Measurements from ENCODE around the gene TCL1A. TPM values are rescaled to one million over a fixed set of nuclear protein-coding genes. Genes with fewer than 3 reads are reported as not detected.

TCL1A gene
- total RNA-seq, 1 donor from 2014 or later: not detected

DNA sequence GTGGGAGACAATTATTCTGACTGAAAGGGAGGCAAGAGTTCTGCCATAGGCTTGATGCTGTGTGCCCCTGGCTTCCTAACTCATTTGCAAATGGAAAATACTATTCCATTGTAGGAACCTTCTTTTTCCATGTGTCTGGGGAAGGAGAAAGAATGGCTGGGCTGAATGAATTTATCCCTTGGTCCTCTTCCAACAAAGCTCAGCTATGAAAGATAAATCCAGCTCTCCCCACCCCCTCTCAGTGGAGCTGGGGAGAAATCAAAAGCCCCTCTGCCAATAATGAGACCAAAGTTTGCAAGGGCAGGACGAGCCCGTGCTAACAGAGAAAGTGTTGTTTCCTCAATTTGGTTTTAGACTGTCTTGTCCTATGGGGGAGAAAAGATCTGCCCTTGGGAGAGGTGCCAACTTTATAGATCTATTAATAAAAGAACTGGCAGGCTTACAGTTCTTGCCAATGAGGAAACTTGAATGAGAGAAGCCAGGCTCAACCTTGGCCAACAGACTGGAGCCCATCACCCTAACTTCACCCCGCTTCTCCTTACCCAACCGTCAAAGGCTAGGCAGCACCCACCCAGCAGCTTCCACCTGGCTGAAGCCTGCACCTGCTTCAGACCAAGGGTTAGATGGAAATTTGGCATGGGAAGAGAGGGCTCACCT is 36.6 kb downstream of the TCL1A start:
- no peaks in the 10 kb centered on the region for H3K79me2 ChIP-seq (ENCODE audit: insufficient read depth, low read length)
- H3K9me3 ChIP-seq (ENCODE audit: insufficient read depth, low read depth, low read length): no peaks in the 10 kb centered on the region
- no peaks in the 10 kb centered on the region for H4K20me1 ChIP-seq (ENCODE audit: insufficient read depth, low read length)
- H3K36me3 Mint-ChIP-seq (ENCODE audit: low read depth, unreplicated experiment): no peaks in the 10 kb centered on the region
- H3K4me3 ChIP-seq (ENCODE audit: insufficient read depth, low read depth, low read length): no peak overlapping the region
- H3K27me3 Mint-ChIP-seq (ENCODE audit: low read depth, unreplicated experiment): peaks cover 15% of the 10 kb centered on the region
- no peaks in the 10 kb centered on the region for H3K27me3 ChIP-seq (ENCODE audit: insufficient read depth, low read length)
- no peak overlapping the region for H2AFZ ChIP-seq (ENCODE audit: low read depth, low read length)
- no peak overlapping the region for H3K4me3 Mint-ChIP-seq (ENCODE audit: unreplicated experiment)
- no peak overlapping the region for H3K27ac ChIP-seq (ENCODE audit: low read depth, low read length)
- TF ChIP-seq, protein P1, sequence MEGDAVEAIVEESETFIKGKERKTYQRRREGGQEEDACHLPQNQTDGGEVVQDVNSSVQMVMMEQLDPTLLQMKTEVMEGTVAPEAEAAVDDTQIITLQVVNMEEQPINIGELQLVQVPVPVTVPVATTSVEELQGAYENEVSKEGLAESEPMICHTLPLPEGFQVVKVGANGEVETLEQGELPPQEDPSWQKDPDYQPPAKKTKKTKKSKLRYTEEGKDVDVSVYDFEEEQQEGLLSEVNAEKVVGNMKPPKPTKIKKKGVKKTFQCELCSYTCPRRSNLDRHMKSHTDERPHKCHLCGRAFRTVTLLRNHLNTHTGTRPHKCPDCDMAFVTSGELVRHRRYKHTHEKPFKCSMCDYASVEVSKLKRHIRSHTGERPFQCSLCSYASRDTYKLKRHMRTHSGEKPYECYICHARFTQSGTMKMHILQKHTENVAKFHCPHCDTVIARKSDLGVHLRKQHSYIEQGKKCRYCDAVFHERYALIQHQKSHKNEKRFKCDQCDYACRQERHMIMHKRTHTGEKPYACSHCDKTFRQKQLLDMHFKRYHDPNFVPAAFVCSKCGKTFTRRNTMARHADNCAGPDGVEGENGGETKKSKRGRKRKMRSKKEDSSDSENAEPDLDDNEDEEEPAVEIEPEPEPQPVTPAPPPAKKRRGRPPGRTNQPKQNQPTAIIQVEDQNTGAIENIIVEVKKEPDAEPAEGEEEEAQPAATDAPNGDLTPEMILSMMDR (IDR thresholded peaks at IDR 0.05; ENCODE audit: insufficient read depth, low read depth, low read length): no peak
- TF ChIP-seq EZH2 (IDR thresholded peaks at IDR 0.05; ENCODE audit: insufficient read depth, low read length): no peak
- H3K27ac Mint-ChIP-seq (ENCODE audit: unreplicated experiment): no peak overlapping the region
- H3K9ac ChIP-seq (ENCODE audit: low read length): no peak overlapping the region
- peaks cover 4% of the 10 kb centered on the region for H3K4me1 Mint-ChIP-seq (ENCODE audit: low read depth, unreplicated experiment)
- H3K9me3 Mint-ChIP-seq (ENCODE audit: unreplicated experiment): peaks cover 5% of the 10 kb centered on the region
- no peaks in the 10 kb centered on the region for H3K4me1 ChIP-seq (ENCODE audit: insufficient read depth, low read length)
- H3K36me3 ChIP-seq (ENCODE audit: insufficient read depth, low read length): no peaks in the 10 kb centered on the region
- no peak for DNase-seq (ENCODE audit: low read depth)
- FAIRE-seq: no peak
- H3K4me2 ChIP-seq (ENCODE audit: low read length): no peak overlapping the region

DNA sequence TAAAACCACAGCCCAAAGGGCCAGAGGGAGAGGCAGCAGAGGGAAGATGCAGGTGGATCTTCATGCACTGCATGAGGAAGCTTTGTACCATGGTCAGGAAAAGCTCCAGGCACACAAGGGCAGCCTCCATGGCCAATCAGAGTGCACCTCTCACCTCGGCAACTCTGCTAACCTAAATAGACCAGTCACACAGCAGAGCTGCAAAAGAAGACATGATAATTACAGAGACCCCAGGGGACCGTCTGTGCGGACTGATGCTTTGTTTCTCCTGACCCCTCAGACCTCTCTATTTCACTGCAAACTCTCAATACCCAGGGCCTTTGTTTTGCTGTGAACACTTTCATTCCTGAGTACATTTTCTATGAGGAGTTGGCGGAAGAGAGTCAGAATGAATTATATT is 38.4 kb downstream of the TCL1A start:
- no peaks in the 10 kb centered on the region for H3K36me3 ChIP-seq (ENCODE audit: insufficient read depth, low read length)
- H3K27ac ChIP-seq (ENCODE audit: low read depth, low read length): no peak overlapping the region
- H3K9me3 ChIP-seq (ENCODE audit: insufficient read depth, low read depth, low read length): no peaks in the 10 kb centered on the region
- H4K20me1 ChIP-seq (ENCODE audit: insufficient read depth, low read length): no peaks in the 10 kb centered on the region
- Mint-ChIP-seq H3K27me3 (ENCODE audit: low read depth, unreplicated experiment) (peaks cover 23% of the 10 kb centered on the region), H3K27ac (ENCODE audit: unreplicated experiment) (no peak overlapping the region), H3K9me3 (ENCODE audit: unreplicated experiment) (peaks cover 5% of the 10 kb centered on the region), H3K4me3 (ENCODE audit: unreplicated experiment) (no peak overlapping the region), H3K36me3 (ENCODE audit: low read depth, unreplicated experiment) (no peaks in the 10 kb centered on the region), H3K4me1 (ENCODE audit: low read depth, unreplicated experiment) (no peaks in the 10 kb centered on the region)
- H3K9ac ChIP-seq (ENCODE audit: low read length): no peak overlapping the region
- DNase-seq (ENCODE audit: low read depth) (no peak), FAIRE-seq (no peak)
- TF ChIP-seq EZH2 (IDR thresholded peaks at IDR 0.05; ENCODE audit: insufficient read depth, low read length): no peak
- TF ChIP-seq, protein P1 (IDR thresholded peaks at IDR 0.05; ENCODE audit: insufficient read depth, low read depth, low read length): no peak
- H3K79me2 ChIP-seq (ENCODE audit: insufficient read depth, low read length): no peaks in the 10 kb centered on the region
- no peaks in the 10 kb centered on the region for H3K27me3 ChIP-seq (ENCODE audit: insufficient read depth, low read length)
- H3K4me2 ChIP-seq (ENCODE audit: low read length): no peak overlapping the region
- H3K4me3 ChIP-seq (ENCODE audit: insufficient read depth, low read depth, low read length): no peak overlapping the region
- no peak overlapping the region for H2AFZ ChIP-seq (ENCODE audit: low read depth, low read length)
- H3K4me1 ChIP-seq (ENCODE audit: insufficient read depth, low read length): no peaks in the 10 kb centered on the region

DNA sequence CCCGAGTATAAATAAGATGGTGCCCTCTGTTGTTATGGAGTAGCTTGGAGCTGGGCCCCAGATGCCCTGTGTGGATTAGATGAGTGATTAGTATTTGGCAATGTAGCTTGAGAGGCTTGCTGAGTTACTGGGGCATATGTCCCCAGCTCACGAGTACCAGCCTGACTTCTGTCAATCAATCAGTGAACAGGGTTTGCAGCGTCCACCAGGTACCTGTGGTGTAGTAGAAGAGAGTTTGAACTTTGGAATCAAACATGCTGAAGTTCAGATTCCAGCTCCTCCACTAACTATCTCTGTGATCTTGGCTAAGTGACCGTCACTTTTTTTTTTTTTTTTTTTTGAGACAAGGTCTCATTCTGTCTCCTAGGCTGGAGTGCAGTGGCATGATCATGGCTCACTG is 39.3 kb downstream of the TCL1A start:
- DNase-seq (ENCODE audit: low read depth) (no peak), FAIRE-seq (no peak)
- Histone ChIP-seq H3K79me2 (ENCODE audit: insufficient read depth, low read length) (no peaks in the 10 kb centered on the region), H3K27me3 (ENCODE audit: insufficient read depth, low read length) (no peaks in the 10 kb centered on the region), H3K4me3 (ENCODE audit: insufficient read depth, low read depth, low read length) (no peak overlapping the region), H2AFZ (ENCODE audit: low read depth, low read length) (no peak overlapping the region), H3K27ac (ENCODE audit: low read depth, low read length) (no peak overlapping the region), H3K9ac (ENCODE audit: low read length) (no peak overlapping the region), H3K9me3 (ENCODE audit: insufficient read depth, low read depth, low read length) (no peaks in the 10 kb centered on the region), H3K4me1 (ENCODE audit: insufficient read depth, low read length) (no peaks in the 10 kb centered on the region), H4K20me1 (ENCODE audit: insufficient read depth, low read length) (no peaks in the 10 kb centered on the region), H3K4me2 (ENCODE audit: low read length) (no peak overlapping the region), H3K36me3 (ENCODE audit: insufficient read depth, low read length) (no peaks in the 10 kb centered on the region)
- Mint-ChIP-seq H3K9me3 (ENCODE audit: unreplicated experiment) (peaks cover 5% of the 10 kb centered on the region), H3K36me3 (ENCODE audit: low read depth, unreplicated experiment) (peaks cover 1% of the 10 kb centered on the region), H3K27ac (ENCODE audit: unreplicated experiment) (no peak overlapping the region), H3K4me3 (ENCODE audit: unreplicated experiment) (no peak overlapping the region), H3K4me1 (ENCODE audit: low read depth, unreplicated experiment) (no peaks in the 10 kb centered on the region), H3K27me3 (ENCODE audit: low read depth, unreplicated experiment) (peaks cover 26% of the 10 kb centered on the region)
- no peak for TF ChIP-seq EZH2 (IDR thresholded peaks at IDR 0.05; ENCODE audit: insufficient read depth, low read length)
- TF ChIP-seq, protein P1 (IDR thresholded peaks at IDR 0.05; ENCODE audit: insufficient read depth, low read depth, low read length): no peak

Data from astrocyte (in vitro differentiated cells and primary cell).